DMS114 treated with DMSO at 0.1 percent for 48 hours (cell line): Measurements from ENCODE around the gene PADI2.

ENCODE experiments used
- DNase-seq: peaks from one replicate; lab custom pipeline; 2025; ENCODE audit not compliant: unreplicated experiment; lab: John Stamatoyannopoulos, UW

Gene PADI2

GRCh38 chr1:17140279-17140678 is 21.0 kb upstream of the PADI2 start:
- DNase-seq, result no peak

DNA sequence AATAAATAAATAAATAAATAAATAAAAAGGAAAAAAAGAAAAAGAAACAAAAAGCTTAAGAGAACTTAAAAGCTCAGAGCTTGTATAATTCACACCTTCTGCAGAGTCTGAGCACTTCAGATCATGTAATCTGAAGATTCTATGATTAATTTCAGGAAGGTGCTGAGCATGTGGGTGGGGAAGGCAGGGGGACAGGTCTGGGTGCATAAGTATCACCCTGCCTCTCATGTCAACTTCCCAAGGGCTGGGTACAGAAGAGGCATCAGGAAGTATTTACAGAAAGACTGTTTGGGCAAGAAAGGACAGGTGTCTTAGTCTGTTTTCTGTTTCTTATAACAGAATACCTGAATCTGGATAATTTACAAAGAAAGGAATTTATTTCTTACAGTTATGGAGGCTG is 20.4 kb upstream of the PADI2 start:
- no peak for DNase-seq

GRCh38 chr1:17137441-17137840 is 18.2 kb upstream of the PADI2 start:
- DNase-seq, result no peak

DNA sequence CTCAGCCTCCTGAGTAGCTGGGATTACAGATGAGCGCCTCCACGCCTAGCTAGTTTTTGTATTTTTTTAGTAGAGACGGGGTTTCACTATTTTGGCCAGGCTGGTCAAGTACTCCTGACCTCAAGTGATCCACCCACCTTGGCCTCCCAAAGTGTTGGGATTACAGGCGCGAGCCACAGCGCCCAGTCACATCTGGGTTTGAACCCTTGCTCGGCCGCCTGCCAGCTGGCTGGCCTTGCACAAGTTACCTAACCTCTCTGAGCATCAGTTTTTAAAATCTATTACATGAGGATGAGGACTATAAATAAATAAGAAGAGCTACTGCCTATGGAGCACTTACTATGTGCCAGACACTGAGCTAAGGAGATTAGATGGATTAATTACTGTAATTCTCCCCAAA is 17.7 kb upstream of the PADI2 start:
- no peak for DNase-seq

- no peak for DNase-seq
Measured at GRCh38 chr1:17136145-17136544, 16.9 kb upstream of the PADI2 start.

GRCh38 chr1:17135530-17135929 is 16.3 kb upstream of the PADI2 start:
- DNase-seq, result no peak

DNA sequence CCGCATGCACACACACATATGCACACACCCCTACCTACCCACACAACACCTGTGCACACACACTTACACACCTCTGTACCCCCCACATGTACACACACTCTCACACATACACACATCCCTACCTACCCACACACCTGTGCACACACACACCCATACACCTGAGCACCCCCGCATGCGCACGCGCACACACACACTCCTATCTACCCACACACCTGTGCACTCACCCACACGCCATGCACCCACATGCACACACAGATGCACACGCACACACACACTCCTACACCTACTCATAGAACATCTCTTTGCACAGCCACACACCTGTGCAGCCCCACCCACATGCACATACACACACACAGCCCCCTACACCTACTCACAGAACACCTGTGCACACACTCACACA is 15.5 kb upstream of the PADI2 start:
- DNase-seq, result no peak

DNA sequence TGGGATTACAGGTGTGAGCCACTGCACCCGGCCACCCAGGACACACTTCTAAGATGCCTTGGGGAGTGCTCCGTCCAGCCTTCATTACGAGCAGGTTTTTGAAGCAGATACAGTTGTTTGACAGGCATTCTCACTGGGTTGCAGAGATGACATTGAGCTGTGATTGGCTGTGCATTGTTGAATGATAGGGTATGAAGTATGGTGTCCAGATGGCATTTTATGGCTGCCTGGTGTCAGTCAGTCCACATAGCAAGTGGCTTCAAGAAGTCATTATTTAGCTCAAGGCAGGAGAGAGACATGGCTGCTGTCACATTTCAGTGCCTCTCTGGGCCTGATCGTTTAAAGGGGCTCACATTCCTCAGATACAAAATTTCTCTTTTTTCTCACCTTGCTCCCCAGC is 14.8 kb upstream of the PADI2 start:
- no peak for DNase-seq

DNA sequence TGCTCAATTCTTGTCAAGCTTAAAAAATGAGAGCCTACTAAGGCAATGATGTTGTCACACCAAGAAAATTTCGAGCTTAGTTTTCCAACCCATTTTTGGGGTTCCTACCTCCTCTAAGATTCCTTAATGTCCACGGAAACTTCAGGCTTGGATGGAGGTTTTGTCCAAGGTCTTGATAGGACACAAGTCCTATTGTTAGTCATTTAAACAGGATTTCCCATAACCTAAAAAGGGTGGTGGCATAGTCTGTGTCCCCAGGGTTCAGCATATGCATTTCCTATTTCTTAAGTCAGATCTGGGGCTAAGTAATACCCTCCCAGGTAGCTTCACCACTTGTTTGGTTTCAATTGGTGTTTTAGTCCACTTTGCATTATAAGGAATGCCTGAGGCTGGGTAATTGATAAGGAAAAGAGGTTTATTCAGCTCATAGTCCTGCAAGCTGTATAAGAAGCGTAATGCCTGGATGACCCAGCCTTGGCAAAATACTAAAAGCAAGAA is 10.9 kb upstream of the PADI2 start:
- DNase-seq, result no peak

DNA sequence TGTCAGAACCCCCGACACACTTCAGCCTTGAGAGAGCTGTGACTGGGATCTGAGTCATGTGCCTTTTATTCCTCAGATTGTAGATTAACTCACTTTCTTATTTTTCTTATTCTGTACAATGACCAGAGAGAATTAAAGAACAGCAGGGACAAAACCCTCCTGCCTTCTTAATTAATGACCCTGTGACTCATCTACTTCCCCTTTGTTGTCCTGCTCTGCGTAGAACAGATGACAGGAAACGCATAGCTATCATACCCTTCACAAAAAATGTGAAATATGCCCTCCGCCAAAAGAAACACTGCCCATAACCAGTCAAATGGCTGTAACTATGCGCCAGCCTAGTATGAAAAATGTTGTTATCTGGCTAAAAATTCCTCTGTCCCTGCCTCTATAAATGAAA is 9.1 kb upstream of the PADI2 start:
- DNase-seq, result no peak

DNA sequence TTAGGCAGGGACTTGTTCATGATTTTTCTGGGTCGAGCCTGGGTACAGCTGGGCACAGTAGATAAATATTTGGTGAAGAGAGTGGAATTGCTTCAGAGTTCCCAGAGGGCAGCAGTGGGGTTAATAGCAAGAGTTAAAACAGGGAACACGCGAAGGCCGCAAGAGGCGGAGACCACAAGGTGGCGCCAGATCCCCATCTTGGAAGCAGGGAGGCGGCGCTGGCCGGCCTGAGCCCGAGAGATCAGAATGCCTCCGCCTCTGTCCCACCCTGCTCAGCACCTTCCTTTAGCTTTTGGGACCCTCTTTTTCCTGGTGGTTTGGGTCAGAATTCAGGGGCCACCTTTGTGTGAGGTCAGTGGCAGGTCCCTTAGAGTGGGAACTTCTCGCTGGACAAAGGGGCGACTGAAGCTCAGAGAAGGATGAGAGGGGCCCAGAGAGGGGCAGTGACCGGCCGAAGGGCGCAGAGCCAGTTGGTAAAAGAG is 6.5 kb upstream of the PADI2 start:
- DNase-seq, result peak; percentile 73

DNA sequence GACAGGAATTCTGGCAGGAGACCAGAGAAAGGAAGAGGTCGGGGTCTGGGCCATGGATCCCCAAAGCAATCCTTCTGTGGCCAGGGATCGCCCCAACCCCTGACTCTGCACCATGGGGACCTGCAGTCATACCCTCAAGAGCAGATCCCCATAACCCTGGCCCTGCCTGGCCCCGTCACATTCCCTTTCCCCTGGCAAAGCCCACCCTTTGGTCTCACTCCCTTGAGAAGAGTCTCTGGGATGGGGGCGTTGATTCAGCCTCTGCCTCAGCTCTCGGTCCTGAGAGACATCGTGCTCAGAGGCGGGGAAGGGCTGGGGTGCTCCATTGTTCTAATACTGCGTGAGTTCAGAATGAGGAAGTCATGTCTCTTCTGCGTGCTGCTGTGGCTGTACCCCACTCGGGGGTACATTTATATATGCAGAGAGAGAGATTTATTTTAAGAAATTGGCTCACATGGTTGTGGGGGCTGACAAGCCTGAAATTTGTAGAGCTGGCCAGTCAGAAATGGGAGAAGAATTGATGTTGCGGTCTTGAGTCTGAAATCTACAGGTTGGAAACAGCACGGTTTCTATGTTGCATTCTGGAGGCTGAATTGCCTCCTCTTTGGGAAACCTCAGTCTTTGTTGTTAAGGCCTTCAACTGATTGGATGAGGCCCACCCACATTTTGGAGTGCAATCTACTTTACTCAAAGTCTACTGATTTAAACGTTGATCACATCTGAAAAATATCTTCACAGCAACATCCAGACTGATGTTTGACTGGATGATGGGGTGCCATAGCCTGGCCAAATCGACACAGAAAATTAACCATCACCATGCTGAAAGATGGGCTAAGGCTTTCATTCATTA is 4.2 kb upstream of the PADI2 start:
- no peak for DNase-seq

GRCh38 chr1:17122521-17123164 is 3.4 kb upstream of the PADI2 start:
- DNase-seq, result no peak

DNA sequence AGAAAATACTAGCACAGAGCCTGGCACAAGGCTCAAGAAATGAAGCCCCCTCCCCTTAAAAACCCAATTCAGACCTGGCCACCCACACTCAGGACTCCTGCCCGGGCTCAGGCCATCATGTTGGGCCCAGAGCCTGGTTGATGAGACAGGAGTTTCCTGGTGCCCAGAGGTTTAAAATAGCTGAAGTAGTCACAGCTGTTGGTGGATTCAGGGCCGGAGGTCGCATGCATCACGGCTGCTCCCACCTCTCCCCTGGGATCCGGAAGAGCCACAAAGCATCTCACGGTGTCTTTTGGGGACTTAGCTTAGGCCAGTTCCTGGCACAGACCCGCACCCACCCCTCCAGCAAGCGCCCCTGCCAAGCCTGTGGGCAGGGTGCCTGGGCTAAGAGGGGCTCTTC is 2.6 kb upstream of the PADI2 start:
- no peak for DNase-seq

DNA sequence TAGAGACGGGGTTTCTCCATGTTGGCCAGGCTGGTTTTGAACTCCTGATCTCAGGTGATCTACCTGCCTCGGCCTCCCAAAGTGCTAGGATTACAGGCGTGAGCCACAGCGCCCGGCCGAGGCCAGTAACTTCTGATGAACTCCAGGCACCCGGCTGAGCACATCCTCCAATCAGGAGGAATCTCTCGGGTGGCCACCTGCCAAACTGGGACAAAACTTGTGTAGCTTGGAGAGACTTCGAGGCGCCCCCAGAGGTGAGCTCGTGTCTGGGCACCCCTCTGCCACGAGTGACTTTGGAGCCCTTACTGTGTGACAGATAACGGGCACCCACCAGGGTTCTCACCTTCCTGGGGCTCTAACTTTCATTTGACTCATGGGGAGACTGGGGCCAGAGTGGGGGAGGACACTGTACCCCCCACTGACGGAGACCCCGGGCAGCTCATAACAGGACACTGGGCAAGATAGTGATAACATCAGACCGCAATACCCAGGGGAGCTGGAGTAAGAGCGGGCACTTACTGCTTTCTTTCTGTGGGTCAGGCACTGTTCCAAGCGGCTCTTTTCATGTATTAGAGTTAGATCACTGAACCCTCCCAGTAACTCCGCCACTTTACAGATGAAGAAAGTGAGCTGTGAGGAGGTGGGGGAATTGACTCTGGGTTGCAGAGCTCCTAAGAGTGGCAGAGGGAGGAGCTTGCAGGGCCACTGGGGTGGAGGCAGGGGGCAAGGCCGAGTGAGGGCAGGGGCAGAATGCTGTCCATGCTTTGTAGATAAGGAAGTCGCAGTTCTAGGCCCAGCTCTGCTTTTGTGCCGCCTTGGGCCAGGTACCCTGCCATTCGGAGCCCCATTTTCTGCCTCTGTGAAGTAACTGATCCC is 1.9 kb upstream of the PADI2 start:
- DNase-seq, result no peak

- no peak for DNase-seq
Measured at GRCh38 chr1:17120481-17120877, 1.2 kb upstream of the PADI2 start.

- no peak for DNase-seq
Measured at GRCh38 chr1:17119773-17120480, 676 bp upstream of the PADI2 start.

DNA sequence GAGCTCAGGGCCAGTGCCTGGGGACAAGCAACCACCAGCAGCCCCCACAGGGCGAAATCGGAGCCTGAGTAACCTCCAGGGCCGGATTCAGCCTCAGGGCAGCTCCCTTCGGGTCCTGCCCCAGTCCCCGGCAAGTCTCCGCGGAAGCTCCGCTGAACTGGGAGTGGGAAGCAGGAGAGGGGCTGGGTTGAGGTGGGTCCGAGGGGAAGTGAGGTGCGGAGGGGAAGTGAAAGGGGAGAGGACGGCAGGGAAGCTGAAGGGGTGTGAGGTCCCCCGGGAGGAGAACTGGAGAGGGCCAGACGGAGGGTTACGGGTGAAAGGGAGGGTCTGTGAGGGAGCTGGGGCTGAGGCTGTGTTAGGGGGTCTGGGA is 560 bp downstream of the PADI2 start:
- DNase-seq, result no peak

GRCh38 chr1:17118268-17118667 is 983 bp downstream of the PADI2 start:
- no peak for DNase-seq

GRCh38 chr1:17117451-17118265 is 1.6 kb downstream of the PADI2 start:
- no peak for DNase-seq
